CD4-positive, alpha-beta T cell treated with Interleukin-15 for 1 hour (primary cell): ENCODE data around the gene PEX5L.
"Not testable (repeated sequence)": the region's sequence is repeated elsewhere in the genome, so short reads cannot be mapped to it uniquely, and the experiment has no call there.

Source experiments
- DNase-seq: peaks from one replicate; pipeline ENCODE4 v3.0.0-alpha.2; 2020

The PEX5L gene

DNA sequence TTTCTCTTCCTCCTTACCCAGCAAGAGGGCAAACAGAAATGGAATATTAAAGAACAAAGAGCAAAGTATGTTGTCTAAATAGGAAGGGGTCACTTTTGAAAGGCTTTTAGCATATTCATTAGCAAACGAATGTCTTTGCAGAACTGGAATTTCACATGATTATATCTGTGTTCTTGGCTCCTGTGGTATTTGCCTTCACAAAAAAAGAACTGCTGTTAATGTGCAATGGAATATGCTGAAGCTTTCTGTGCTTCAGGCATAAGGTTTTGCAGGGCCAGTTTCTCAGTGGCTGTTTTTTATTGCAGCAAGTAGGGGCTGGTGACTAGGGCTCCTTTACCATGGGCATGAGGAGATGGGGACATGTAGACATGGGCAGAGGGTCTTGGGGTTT, 210.5 kb downstream of the PEX5L start:
- no peak for DNase-seq

DNA sequence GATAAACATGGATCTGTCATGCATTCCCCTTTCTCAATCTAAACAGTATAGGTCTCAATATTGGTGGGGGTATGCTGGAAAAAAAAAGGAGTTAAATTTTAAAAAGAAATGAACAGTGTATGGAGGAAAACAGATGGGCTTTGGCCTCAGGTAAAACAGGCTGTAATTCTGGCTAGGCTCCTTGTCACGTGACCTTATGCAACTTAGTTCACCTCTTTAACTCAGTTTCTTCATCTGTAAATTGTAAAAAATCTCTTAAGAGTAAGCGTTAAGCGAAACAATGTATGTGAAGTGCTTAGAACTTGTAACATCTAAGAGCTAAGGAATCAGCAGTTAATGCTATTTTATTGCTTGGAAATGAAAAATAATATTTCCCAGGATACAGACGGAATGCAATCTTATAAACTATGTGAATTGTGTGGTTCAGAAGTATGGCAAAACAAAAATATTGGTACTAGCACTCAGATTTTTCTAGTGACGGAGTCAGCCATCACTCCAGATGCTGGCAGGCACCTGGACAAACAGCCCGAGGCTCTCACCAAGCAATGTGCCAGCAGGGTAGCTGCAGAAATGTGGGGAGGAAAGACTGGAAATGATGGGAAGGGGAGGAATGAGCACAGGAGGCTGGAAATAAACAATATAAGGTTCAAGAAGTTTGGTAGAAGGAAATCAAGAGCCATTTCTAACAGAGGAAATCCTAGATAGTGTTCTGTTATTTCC, 211.1 kb downstream of the PEX5L start:
- no peak for DNase-seq

DNA sequence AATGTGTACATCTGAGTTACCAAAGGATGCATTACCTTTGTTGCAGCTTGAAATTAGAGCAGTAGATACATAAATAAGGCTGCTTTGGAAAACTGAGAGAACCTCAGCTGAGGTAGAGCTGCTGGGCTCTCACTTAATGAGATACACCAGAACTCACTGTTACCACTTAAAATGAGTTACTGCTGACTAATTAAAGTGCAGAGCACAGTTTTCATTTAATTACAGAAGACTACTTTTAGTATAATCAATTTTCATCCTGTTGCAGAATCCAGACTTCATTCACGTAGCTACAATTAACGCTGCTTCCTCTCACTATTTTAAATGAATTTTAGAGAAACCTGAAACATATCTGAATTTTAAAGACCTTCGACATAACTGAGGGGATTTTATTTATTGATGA, 214.4 kb downstream of the PEX5L start:
- no peak for DNase-seq

DNA sequence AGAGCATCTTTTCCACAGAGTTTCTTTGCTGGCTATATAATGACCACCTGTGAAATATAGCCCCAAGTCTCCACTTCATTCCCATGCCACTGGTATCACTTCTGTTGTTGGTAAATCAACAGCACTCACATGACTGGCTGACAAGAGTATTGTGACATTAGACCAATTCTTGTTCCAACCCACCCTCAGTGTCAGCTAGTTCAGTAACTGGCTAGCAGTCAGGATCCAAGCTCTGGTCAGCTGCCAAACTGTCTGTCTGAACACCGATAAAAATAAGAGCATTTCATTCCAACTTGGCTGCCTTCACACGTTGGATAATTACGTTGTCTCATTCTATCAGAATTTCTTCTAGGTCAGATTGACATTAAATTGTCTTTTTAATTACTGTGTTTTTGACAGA, 217.4 kb downstream of the PEX5L start:
- DNase-seq: no peak

DNA sequence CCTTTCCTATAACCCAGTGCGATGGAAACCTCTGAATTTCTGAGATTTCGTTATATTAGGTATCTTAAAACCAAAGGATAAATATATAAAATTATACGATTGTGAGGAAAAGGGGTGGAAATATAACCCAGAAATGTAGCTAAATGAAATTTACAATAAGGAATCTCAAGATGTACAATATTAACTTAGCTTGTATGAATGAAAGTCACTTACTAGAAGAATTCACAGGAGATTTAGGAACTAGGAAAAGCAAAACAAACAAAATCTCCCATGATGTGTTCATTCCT, 224.7 kb downstream of the PEX5L start:
- no peak for DNase-seq

DNA sequence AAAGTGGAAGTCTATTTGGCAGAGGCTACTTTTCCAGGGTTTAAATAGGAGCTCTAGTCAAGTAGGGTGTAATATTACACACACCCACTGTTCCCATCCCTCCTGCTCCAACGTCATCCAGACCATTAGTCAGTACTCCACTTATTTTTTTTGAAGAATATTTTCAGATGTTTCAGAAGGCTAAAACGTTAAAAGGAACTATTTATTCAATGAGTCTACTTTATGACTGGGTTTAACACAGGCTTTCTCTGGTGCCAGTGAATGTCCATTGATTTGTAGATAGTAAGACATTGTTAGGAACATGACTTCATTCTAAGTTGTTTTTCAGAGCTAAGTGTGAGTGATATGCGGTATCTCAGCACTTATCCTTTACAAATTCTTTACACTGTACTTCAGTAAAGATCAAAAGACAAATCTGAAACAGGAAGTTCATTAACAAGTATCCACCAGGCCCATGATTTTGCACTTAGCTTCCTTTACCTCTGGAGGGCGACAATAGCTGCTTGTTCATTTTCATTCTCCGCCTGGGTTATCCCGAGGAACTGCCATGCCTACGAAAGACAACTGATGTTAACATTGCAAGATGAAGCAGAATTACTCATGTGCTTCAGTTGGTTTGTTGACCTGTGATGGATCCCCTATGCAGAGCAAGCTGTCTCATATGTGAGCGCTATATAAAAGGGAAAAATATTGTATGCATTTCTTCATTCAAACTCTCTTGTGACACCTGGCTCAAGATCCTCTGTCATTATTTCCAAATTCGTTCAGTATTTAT, 225.2 kb downstream of the PEX5L start:
- no peak for DNase-seq

DNA sequence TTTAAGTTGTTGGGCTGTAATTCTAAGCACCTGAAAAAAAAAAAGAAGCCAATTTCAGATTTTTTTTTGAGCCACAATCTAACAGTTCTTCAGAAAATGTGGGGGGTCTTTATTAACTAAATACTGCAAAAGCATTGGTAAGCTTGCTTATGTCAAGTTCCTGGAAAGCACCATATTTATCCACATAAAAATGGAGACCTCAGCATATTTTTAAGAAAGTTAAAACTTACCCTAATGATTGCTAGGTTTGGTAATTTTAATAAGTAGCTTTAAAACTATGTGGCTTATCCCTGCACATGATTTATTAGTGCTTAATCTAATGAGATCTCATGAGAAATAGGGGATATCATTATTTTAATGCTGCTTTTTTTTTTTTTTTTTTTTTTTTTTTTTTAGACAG, 227.1 kb downstream of the PEX5L start:
- DNase-seq: no peak

DNA sequence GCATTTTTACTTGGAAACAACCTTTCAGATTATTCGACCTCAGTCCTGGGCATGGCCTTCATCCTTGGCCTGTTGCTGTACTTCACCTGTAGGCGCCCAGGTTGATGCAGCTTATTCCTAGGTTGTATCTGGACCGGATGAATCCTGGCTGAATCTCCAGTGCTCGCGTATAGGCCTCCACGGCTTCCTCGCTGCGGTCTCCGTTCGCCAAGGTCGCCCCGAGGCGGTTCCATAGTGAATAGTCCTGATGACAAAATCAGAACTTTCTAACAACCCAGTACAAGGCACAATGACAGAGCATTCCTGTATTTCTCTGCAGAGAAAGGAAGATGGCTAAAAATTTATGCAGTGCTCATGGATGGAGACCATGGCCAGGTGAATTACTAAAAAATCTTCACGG, 229.1 kb downstream of the PEX5L start:
- no peak for DNase-seq

DNA sequence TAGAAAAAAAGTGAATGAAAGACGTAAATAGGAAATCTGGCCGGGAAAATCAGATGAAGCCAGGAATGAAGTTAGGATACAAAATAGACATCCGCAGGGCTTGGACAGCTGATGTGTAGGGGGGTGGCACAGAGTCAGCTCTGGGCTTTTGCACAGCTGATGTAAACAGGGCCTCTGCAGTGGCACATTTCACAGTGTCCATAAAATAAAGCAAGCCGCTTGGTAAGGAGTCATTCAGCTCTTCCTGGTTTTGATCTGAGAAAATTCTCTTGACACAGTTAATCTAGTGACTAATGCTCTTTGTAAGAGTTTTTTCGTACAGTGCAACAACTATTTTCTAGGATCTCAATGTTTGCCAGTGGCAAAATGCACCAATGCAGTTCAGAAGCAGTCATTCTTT, 230.6 kb downstream of the PEX5L start:
- no peak for DNase-seq

DNA sequence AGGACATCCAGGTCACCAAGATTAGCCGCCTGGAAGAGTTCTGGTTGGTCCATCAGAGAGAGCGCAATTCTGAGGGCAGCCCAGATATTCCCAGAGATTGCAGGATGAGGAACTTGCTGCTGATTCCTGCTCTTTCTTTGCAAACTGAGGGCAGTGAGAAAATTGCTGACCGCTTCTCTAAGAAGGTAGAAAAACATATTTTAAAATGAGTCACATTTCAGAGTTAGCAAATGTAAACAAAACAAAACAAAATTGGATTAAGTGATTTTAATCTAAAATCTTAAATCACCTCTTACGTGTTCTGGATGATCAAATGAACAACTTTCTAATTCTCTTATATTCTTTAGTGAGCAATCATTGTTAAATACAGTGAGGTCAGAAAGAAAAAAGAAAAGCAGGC, 234.9 kb downstream of the PEX5L start:
- DNase-seq: no peak

DNA sequence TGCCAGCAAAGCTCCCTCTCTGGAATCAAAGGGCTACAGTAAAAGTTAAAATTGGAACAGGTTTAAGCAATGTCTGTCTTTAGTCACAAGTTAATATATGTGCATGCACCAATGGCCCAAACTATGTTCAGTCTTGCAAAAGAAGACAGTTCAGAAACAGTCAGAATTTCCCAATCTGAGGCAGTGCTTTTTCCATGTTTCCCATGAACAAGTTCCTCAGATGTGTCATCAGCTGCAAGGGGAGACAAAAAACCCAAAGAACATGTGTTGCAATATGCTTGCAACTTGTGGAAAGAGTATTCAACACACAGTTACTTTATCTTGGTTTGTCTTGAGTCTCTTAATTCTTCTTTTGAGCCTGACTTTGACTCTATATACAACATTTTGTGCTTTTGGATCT, 235.5 kb downstream of the PEX5L start:
- no peak for DNase-seq

DNA sequence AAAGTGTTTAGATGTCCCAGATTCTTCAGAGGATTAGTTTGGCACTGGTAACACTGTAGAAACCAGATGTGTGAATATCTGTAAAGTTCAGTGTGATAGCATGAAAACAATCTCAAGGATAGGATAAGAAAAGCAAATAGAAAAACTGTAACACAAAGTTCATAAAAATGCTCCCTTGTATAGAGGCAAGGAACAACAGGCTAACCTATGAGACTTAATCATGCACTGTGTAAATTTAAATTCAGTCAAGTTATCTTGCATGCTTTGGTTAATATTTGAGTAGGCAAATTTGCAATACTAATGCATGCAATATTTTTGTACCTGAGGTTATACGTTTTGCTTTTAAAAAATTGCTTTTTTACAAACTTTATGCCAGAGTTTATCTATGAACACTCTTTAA, 239.5 kb downstream of the PEX5L start:
- no peak for DNase-seq

DNA sequence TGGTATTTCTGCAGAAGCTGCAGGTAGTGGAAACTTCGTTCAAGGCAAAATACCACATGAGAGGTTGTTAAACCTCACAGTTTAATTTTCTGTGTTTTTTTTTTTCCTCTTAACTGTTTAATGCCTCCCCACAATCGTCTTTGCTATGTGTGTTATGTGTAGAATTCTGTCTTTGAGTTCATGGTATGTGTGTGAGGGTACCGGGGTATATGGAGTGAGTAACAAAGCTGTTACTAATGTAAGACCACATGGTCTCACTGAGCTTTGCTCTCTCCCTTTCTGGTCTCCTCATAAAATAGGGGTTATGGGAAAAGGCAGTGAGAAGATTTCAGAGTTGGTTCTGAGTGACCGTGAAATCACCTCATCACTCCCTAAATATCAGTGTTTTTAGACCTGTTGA, 240.3 kb downstream of the PEX5L start:
- DNase-seq: no peak

DNA sequence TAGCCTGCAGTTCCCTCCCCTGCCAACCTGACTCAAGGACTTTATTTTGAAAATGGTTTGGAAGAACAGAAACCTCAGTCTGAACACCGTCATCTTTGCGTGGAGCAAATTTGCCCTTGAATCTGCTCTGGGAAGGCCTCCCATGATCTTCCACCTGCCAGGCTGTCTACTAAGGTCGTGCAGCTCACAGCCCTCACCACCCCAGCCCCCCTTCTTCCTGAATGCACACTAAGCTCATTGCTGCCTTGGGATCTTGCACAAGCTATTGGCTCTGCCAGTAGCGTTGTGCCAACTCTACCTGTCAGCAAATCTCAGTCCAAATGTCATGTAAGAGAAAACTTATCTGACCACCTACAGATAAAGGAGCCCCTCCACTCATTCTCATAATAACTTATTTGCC, 242.4 kb downstream of the PEX5L start:
- DNase-seq: no peak

DNA sequence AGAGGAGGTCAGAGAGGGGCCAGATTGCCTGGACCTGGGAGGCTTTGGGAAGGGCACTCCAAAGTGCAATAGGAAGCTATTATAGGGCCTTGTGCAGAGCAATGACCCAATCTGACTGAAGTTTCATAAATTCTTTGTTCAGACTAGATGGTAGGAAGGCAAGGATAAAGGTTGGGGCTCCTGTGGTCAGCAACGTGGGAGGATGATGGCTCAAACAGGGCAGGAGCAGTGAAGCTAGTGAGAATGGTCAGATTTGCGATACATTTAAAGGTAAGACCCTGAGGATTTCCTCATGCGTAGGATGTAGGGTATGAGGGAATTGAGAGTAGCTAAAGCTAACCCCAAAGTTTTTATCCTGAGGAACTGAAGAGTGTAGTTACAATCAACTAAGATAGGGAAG, 244.9 kb downstream of the PEX5L start:
- no peak for DNase-seq

DNA sequence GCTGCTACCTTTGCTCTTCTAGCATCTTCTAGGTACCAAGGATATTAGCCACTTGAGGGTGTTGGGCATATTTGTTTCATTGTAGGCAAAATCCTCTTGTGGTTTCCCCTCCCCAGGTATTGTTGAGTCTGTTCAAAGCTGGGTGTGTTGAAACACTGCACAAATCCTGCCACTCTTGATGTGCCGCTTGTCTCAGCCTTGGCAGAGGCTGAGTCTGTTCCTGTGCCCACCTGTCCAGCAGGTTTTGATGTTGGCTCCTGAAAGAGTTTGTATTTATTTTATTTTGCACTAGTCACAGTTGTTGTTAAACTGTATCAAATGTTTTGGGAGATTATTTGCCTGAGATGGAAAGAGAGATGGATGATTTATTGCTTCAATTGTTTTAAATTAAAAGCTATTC, 247.7 kb downstream of the PEX5L start:
- DNase-seq: no peak

DNA sequence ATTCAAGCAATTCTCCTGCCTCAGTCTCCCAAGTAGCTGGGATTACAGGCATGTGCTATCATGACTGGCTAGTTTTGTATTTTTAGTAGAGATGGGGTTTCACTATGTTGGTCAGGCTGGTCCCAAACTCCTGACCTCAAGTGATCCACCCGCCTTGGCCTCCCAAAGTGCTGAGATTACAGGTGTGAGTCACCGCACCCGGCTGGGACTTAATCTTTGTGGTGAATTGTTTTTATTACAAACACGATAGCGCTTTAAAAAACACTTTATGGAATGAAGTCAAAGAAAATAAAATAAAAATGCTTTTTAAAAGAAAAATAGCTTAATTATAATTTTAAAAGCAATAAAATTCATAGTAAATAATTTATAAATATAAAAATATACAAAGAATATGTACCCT, 253.9 kb downstream of the PEX5L start:
- not testable (repeated sequence) for DNase-seq

DNA sequence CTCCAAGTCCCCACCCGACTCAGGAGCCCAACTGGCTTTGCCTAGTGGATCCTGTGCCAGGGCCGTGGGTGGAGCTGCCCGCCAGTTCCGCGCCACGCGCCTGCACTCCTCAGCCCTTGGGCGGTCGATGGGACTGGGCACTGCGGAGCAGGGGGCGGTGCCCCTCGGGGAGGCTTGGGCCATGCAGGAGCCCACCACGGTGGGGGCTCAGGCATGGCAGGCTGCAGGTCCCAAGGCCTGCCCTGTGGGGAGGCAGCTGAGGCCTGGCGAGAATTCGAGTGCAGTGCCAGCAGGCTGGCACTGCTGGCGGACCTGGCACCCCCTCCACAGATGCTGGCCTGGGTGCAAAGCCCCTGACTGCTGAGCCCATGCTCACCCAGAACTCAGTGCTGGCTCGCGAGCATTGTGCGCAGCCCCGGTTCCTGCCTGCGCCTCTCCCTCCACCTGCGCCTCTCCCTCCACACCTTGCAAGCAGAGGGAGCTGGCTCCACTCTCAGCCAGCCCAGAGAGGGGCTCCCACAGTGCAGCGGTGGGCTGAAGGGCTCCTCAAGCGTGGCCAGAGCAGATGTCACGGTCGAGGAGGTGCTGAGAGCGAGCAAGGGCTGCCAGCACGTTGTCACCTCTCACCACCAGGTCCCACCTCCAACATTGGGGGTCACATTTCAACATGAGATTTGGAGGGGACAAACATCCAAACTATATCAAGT, 261.2 kb downstream of the PEX5L start:
- DNase-seq: no peak

DNA sequence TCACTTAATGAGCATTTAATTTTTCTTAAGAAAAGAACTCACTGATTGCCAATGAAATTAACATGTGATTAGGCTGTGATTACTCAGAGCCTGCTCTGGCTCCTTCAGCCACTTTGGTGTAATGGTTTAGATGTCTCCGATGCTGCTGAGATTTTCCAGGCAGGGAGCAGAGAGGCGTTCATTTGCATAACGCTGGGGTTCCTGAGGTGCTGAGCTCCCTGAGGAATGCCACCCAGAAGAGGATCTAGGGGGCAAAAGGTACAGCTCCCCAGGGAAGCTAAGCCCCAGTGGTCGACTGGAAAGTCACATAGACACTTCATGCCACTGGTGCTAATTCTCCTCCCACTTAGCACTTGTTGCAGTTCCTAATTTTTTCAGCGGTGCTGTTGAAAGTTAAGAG, 264.4 kb downstream of the PEX5L start:
- no peak for DNase-seq

DNA sequence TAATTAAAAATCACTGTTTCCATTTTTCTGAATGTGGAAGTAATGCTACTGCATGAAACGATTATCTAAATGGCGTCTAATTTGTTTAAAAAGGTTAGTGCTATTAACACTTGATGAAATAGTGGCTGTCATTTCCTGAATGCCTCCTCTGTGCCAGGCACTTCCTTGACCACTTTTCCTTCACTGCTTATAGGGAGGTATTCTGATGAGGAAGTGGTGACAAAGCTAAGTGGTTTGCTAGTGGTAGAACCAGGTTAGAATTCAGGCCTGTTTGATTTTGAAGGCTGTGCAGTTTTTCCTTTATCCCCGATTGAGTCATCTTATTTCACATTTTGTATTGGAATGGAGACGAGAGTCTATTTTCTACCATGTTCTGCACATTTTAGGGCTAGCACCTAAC, 264.9 kb downstream of the PEX5L start:
- no peak for DNase-seq

DNA sequence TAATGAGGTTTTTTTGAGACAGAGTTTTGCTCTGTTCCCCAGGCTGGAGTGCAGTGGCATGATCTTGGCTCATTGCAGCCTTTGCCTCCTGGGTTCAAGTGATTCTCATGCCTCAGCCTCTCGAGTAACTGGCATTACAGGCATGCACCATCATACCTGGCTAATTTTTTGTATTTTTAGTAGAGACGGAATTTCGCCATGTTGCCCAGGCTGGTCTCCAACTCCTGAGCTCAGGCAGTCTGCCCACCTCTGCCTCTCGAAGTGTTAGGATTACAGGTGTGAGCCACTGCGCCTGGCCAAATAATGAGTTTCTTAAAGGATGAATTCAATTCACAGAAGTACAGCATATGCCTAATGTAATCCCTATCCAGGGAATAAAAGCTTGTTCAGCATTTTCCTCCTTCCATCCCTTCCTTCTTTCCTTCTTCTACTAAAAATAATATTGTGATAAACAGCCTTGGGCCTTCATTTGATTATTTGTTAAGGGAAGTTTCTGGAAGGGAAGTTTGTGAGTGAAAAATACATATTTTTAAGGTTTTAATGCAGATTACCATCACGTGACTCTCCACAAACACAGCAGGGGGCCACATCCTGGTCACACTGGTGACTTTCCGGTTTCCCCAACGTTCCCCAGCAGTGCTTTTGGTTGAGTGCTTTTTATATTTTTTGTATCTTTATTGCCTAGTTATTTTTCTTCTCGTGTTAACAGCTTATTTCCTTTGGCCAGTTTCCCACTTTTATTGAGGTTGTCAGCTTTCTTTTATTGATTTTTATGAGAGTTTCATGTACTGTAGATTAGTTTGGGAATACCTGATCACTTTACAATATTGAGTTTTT, 267.1 kb downstream of the PEX5L start:
- no peak for DNase-seq

DNA sequence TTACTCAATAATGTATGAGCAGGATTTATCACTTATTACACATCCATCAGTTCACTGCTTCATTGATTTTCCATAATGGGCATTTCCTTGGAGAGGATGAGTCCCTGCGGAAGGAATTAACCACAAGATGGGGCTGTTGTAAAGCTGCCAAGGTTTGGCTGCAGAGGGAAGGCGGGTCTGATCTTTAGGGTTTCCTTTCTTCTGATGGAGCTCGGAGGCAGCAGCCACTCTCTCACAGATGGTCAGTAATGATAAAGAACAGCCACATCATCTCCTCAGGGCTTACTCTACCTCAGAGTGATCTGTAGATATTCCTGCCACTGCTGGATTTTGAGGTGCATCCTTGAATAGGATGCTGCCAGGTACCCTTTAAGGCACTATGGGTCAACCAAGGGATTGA, 268.7 kb downstream of the PEX5L start:
- no peak for DNase-seq

DNA sequence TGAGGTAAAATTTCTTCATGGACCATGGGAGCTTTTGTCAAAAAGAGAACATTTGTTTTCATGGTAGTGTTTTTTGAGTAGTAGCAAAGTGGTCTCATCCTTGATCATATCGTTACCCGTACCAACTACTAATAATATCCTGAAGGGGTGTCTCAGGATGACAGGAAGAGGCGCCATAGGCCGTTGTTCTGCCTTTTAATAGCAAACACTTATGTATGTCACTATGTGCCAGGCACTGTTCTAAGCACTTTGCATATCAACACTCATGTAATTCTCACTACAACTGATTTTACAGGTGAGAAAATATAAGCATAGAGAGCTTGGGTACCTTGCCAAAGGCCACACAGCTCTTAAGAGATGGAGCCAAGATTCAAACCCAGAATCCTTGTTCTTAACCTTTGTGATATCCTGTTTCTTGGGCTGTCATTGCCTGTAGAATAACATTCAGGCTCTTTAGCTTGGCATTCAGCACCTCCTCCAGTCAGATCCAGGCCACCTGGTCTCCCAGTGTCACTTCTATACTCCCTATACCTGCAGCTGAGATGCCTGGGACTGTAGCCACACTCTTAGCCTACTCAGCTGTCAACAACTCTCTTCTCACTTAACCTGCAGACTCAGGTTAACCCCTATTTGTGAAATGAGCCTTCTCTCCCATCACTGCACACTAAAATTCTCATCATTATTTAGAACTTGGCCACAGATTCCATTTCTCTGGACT, 270.2 kb downstream of the PEX5L start:
- DNase-seq: no peak
